NCI-H1092 (cell line): ENCODE measurements around the gene TRPC5OS.

ENCODE experiments used
- DNase-seq: peaks from one replicate; lab custom pipeline; 2025; lab: John Stamatoyannopoulos, UW

Gene TRPC5OS

DNA sequence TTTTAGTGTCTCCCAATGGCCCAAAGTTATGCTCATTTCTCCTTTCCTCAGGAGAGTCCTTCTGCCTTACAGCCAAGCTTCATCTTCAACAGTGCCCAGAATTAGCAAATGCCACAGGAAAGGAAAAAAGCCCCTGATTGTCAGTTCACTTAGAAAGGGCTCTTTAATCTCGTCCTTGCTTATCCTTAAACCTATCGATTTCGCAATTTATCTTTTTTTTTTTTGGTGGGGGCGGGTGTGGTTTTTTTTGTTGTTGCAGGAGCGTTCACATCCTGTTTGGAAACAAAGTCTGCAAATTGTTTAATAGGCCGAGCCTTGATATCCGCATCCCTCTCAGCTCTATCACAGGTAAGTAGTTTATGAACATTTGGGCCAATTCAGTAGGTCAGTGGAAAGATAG is 20.2 kb downstream of the TRPC5OS start:
- no peak for DNase-seq

DNA sequence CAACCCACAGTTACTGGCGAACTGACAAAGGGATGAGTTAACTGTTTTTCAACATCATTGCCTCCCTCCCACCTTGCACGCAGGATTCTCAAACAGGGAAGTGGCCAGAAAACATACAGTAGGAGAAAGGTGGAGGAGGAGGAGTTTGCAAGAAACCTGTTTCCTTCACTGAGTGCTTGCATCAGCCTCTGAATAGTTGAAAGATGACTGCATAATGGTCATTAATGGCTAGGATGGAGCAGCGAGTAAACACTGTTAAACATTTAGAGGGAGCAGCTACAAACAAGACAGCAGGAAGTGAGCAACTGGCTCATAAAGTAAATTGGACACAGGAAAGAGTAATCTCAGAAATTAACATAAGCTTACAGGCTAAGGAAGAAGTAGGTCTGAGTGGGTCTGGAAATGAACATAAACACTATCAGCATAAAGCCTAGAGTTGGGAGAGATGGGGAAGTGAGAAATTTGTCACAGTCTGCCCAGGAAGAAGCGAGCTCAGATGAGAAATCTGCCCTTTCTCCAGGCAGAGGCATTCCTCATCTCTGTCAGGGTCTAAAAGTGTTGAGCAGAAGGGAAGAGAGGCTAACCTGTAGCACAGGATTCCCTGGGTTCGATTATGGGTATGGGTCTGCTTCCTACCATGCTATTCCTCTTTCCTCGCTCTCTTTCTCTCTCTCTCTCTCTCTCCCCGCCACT is 38.6 kb downstream of the TRPC5OS start:
- no peak for DNase-seq

DNA sequence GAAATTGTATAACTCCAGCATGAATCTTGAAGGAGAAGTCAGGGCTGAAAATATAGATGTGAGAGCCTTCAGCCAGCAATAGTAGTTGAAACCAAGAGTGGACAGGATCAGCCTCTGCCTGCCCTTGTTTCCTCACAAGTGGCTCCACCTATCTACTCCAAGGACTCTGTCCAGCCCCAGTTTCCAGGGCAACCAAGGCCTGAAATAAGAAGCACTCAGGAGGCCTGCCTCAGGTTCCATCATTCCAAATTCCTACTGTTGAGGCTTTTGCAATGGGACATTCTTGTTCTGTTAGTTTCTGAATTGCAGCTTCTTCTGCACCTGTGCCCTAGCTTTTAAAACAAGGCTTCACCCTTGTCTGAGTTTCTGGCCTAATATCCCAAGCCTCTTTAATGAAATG is 41.6 kb downstream of the TRPC5OS start:
- DNase-seq, result no peak

DNA sequence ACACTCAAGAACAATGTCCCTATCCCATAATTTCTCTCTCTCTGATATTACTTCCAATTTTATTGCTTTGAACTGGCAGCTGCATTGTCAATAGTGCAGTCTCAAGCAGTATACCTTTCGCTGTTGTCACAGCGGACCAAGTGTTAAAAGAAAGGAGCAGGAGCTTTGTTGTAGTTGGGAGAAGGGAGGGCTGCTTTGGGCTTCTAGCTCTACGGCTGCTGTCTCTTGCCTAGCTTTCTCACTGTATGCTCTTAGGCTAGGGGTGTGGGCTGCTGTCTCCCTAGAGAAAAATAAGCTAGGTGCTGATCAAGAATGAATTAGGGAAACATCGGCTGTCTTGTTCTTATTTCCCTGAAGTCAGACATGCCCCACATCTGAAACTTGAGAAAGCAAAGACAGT is 52.5 kb downstream of the TRPC5OS start:
- DNase-seq, result no peak
